DOHH2 (cell line): ENCODE results near the gene UBXN6.

Experiments
- H3F3A ChIP-seq: fragments of 200-600 bp; sonication (generic), shearing (Covaris generic); 2 replicates; pipeline ENCODE4 v1.6.0; 2016; ENCODE audit warnings: antibody characterized with exemption, mild to moderate bottlenecking; ENCODE audit not compliant: control insufficient read depth, insufficient read depth
- H3K27ac ChIP-seq: fragments of 200-600 bp; sonication (generic); 2 replicates; pipeline ENCODE4 v1.5.1; 2014; ENCODE audit warnings: low read depth, mild to moderate bottlenecking, low read length, moderate library complexity
- H3K27me3 ChIP-seq: fragments of 200-600 bp; sonication (generic); 2 replicates; pipeline ENCODE4 v1.6.1; 2014; ENCODE audit warnings: mild to moderate bottlenecking, low read length, mixed read lengths; ENCODE audit not compliant: control insufficient read depth
- H3K36me3 ChIP-seq: fragments of 200-600 bp; sonication (generic); 2 replicates; pipeline ENCODE4 v1.6.1; 2014; ENCODE audit warnings: mild to moderate bottlenecking, low read length, moderate library complexity, mixed read lengths; ENCODE audit not compliant: control insufficient read depth
- H3K4me1 ChIP-seq: fragments of 200-600 bp; sonication (generic); 2 replicates; pipeline ENCODE4 v1.6.1; 2014; ENCODE audit warnings: mild to moderate bottlenecking, low read length, mixed read lengths; ENCODE audit not compliant: control insufficient read depth
- H3K4me2 ChIP-seq: fragments of 200-600 bp; sonication (generic); 2 replicates; pipeline ENCODE4 v1.6.0; 2014; ENCODE audit warnings: mild to moderate bottlenecking, low read length, moderate library complexity
- H3K4me3 ChIP-seq: fragments of 200-600 bp; sonication (generic); 2 replicates; pipeline ENCODE4 v1.5.1; 2014; ENCODE audit warnings: mild to moderate bottlenecking, low read length, mixed read lengths
- H3K79me2 ChIP-seq: fragments of 200-600 bp; sonication (generic); 2 replicates; pipeline ENCODE4 v1.6.1; 2014; ENCODE audit warnings: mild to moderate bottlenecking, low read length, mixed read lengths; ENCODE audit not compliant: control insufficient read depth
- H3K9me2 ChIP-seq: fragments of 200-600 bp; sonication (generic); replicated peaks from 2 replicates; pipeline ENCODE4 v1.6.1; 2014; ENCODE audit warnings: mild to moderate bottlenecking, low read length, mixed read lengths; ENCODE audit not compliant: control insufficient read depth
- H3K9me3 ChIP-seq: fragments of 200-600 bp; sonication (generic); 2 replicates; pipeline ENCODE4 v1.6.1; 2014; ENCODE audit warnings: antibody characterized with exemption, low read length, mixed read lengths; ENCODE audit not compliant: control insufficient read depth, insufficient read depth
- H4K20me1 ChIP-seq: fragments of 200-600 bp; sonication (generic); 2 replicates; pipeline ENCODE4 v1.6.0; 2014; ENCODE audit warnings: low read depth, mild to moderate bottlenecking, antibody characterized with exemption, low read length, moderate library complexity; ENCODE audit not compliant: control insufficient read depth, insufficient read depth
- EZH2phosphoT487 ChIP-seq: fragments of 200-600 bp; sonication (generic); IDR thresholded peaks from 2 replicates; pipeline ENCODE4 v1.6.1; 2017; ENCODE audit warnings: borderline replicate concordance, mild to moderate bottlenecking, antibody characterized with exemption, low read length, moderate library complexity, mixed read lengths
- TF ChIP-seq, protein P1 (sequence below): fragments of 200-600 bp; sonication (generic); IDR thresholded peaks from one replicate; pipeline ENCODE4 v1.5.1; 2014; ENCODE audit warnings: antibody characterized with exemption, mild to moderate bottlenecking, low read depth, low read length; ENCODE audit not compliant: poor library complexity, severe bottlenecking

Gene UBXN6

DNA sequence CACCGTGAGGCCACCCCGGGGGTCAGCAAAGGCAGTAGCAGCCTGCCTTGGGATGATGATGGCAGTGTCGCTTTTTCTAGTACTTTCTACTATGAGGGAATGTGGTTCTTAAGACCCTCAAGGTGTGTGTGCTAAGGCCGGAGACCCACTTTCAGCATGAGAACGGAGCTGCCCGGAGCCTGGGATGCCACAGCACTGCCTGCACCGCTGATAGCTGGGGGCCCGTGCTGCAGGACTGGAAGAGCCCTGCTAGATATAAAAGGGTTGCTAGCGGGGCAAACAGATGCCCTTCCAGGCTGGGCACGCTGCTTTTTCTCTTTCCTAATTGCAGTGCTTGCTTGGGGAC is 46.2 kb upstream of the UBXN6 start:
- no peaks in the 10 kb centered on the region; the same call in 1 of the 2 replicates for H3K36me3 ChIP-seq
- no peaks in the 10 kb centered on the region for H3K9me2 ChIP-seq
- no peak overlapping the region for H3K27ac ChIP-seq
- no peaks in the 10 kb centered on the region for H3K4me1 ChIP-seq
- no peaks in the 10 kb centered on the region for H4K20me1 ChIP-seq
- no peak overlapping the region for H3K4me2 ChIP-seq
- H3K9me3 ChIP-seq, result no peaks in the 10 kb centered on the region
- H3K27me3 ChIP-seq, result no peaks in the 10 kb centered on the region
- H3K79me2 ChIP-seq, result no peaks in the 10 kb centered on the region
- TF ChIP-seq EZH2phosphoT487, result no peak
- TF ChIP-seq, protein P1, sequence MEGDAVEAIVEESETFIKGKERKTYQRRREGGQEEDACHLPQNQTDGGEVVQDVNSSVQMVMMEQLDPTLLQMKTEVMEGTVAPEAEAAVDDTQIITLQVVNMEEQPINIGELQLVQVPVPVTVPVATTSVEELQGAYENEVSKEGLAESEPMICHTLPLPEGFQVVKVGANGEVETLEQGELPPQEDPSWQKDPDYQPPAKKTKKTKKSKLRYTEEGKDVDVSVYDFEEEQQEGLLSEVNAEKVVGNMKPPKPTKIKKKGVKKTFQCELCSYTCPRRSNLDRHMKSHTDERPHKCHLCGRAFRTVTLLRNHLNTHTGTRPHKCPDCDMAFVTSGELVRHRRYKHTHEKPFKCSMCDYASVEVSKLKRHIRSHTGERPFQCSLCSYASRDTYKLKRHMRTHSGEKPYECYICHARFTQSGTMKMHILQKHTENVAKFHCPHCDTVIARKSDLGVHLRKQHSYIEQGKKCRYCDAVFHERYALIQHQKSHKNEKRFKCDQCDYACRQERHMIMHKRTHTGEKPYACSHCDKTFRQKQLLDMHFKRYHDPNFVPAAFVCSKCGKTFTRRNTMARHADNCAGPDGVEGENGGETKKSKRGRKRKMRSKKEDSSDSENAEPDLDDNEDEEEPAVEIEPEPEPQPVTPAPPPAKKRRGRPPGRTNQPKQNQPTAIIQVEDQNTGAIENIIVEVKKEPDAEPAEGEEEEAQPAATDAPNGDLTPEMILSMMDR, result no peak
- H3F3A ChIP-seq, result no peaks in the 10 kb centered on the region
- H3K4me3 ChIP-seq, result no peak overlapping the region

DNA sequence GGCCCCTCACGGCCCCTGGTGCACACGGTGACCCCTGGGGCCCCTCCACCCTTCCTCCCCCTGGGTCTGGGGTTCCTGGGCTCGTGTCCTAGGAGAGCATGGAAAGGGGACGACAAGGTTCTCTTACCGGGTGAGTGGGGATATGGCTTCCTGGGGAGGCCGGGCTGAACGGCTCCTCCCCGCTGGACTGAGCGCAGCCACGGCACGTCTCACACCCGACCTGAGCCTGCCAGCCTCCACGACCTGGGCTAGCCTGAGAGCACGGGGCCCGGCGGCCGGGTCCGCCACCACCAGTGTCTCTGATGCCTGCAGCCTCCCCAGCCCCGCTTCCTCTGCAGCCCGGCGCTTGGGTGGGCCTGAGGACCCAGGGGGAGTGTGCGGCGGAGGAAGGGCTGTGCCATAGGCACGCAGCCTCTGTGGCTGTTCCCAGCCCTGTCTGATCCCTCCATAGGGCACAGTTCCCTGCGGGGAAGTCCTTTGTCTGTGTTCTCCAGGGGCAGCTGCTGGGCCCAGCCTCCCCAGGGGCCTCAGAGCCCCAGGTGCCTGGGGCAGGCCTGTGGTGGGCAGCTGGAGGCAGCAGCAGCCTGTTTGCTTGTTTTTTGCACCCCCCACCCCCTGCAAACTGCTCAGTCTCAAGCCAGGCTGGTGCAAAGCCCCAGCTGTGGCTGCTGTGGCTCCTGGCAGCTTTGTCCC is 45.7 kb upstream of the UBXN6 start:
- H3K9me2 ChIP-seq, result no peaks in the 10 kb centered on the region
- no peak overlapping the region for H3K27ac ChIP-seq
- H4K20me1 ChIP-seq, result no peaks in the 10 kb centered on the region
- no peaks in the 10 kb centered on the region for H3K9me3 ChIP-seq
- no peaks in the 10 kb centered on the region for H3K4me1 ChIP-seq
- H3K4me2 ChIP-seq, result no peak overlapping the region
- H3K27me3 ChIP-seq, result no peaks in the 10 kb centered on the region
- H3K36me3 ChIP-seq, result peaks cover 5% of the 10 kb centered on the region; the same call in 1 of the 2 replicates
- H3K79me2 ChIP-seq, result no peaks in the 10 kb centered on the region
- H3F3A ChIP-seq, result no peaks in the 10 kb centered on the region
- TF ChIP-seq EZH2phosphoT487, result no peak
- TF ChIP-seq, protein P1, result no peak
- no peak overlapping the region for H3K4me3 ChIP-seq

DNA sequence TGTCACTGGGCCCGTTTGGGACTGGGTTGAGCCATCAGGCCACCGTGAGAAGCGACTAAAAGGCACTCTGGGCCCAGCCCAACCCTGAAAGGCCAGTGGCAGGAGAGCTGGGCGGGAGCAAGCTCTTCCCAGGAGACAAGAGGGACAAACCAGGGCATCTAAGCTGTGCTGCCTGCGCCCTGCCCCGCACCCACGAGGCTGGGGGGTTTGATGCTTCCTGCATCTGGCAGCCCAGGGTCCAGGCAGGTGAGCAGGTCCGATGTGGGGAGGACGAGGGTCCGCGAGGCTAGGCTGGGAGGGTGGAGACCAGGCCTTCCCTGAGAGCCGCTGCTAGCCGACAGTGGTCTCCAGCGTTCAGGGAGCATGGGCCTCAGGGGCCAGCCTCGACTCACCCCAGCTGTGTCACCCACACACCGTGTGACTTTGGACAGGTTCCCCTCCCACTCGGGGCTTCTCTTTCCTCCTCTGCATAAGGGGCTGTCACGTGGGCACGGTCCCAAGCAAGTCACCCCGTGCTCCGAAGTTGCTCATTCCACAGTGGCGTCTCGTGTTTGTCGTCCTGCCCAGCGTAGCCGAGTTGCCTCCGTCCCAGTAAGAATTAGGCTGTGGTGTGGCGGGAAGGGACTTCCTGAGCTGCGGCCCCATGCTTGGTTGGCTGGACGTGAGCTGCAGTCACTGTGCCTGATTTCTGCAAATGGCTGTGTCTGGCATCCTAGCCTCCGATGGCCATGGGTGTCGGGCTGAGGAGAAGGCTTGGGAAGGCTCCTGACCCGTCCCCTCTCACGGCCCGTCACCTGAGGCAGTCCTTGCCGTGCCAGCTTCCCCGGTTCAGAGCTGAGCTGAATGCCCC is 44.9 kb upstream of the UBXN6 start:
- Histone ChIP-seq H3F3A (no peaks in the 10 kb centered on the region), H3K79me2 (no peaks in the 10 kb centered on the region)
- no peak for TF ChIP-seq EZH2phosphoT487
- TF ChIP-seq, protein P1, result no peak

More for the DNA sequence above, 44.9 kb upstream of the UBXN6 start:
- H3K9me2 ChIP-seq, result no peaks in the 10 kb centered on the region
- no peaks in the 10 kb centered on the region for H3K4me1 ChIP-seq
- H3K4me3 ChIP-seq, result no peak overlapping the region
- H4K20me1 ChIP-seq, result no peaks in the 10 kb centered on the region
- H3K9me3 ChIP-seq, result no peaks in the 10 kb centered on the region
- peaks cover 10% of the 10 kb centered on the region; the same call in 1 of the 2 replicates for H3K36me3 ChIP-seq
- no peak overlapping the region for H3K4me2 ChIP-seq
- no peak overlapping the region for H3K27ac ChIP-seq
- no peaks in the 10 kb centered on the region for H3K27me3 ChIP-seq
